ENCODE results near the gene MMRN2.

DNA sequence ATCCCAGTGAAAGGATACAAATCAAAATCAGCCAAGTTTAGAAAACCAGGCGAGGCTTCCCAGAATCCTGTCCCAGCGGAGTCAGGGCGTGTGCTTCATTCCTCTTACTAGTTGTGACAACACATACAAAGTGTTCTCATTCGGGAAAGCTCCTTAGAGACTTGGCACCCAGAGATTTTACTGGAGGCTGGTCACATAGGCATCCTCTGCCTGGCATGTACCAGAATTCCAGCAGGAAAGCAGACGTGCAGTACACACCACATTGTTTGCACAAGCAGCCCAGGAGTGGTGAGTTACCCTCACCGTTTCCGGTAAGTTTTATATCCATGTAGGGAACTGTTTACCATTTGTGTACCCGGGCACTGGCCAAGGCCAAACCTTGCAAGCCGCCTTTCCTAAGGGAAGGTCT lies 34.9 kb downstream of the MMRN2 start:
- TF ChIP-seq ZFP30 (CRISPR knock-in tag; IDR thresholded peaks at IDR 0.05) (no peak), TOX (CRISPR knock-in tag; IDR thresholded peaks at IDR 0.05; ENCODE audit: borderline replicate concordance) (no peak), RARB (CRISPR knock-in tag; IDR thresholded peaks at IDR 0.05) (no peak), CSDC2 (CRISPR knock-in tag; IDR thresholded peaks at IDR 0.05) (no peak), PPARA (CRISPR knock-in tag; IDR thresholded peaks at IDR 0.05; ENCODE audit: borderline replicate concordance) (no peak), ESRRG (CRISPR knock-in tag; IDR thresholded peaks at IDR 0.05) (no peak), ISL1 (CRISPR knock-in tag; IDR thresholded peaks at IDR 0.05) (no peak), ARNTL (CRISPR knock-in tag; IDR thresholded peaks at IDR 0.05; ENCODE audit: borderline replicate concordance, low read depth) (no peak), ZC3H10 (CRISPR knock-in tag; IDR thresholded peaks at IDR 0.05) (no peak), BACH2 (CRISPR knock-in tag; IDR thresholded peaks at IDR 0.05; ENCODE audit: borderline replicate concordance) (no peak), TCF4 (CRISPR knock-in tag; IDR thresholded peaks at IDR 0.05; ENCODE audit: borderline replicate concordance) (no peak), ZFP3 (CRISPR knock-in tag; IDR thresholded peaks at IDR 0.05) (no peak)
- TF ChIP-seq, protein P1, sequence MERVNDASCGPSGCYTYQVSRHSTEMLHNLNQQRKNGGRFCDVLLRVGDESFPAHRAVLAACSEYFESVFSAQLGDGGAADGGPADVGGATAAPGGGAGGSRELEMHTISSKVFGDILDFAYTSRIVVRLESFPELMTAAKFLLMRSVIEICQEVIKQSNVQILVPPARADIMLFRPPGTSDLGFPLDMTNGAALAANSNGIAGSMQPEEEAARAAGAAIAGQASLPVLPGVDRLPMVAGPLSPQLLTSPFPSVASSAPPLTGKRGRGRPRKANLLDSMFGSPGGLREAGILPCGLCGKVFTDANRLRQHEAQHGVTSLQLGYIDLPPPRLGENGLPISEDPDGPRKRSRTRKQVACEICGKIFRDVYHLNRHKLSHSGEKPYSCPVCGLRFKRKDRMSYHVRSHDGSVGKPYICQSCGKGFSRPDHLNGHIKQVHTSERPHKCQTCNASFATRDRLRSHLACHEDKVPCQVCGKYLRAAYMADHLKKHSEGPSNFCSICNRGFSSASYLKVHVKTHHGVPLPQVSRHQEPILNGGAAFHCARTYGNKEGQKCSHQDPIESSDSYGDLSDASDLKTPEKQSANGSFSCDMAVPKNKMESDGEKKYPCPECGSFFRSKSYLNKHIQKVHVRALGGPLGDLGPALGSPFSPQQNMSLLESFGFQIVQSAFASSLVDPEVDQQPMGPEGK (CRISPR knock-in tag; IDR thresholded peaks at IDR 0.05; ENCODE audit: borderline replicate concordance): no peak
- TF ChIP-seq, protein P2, sequence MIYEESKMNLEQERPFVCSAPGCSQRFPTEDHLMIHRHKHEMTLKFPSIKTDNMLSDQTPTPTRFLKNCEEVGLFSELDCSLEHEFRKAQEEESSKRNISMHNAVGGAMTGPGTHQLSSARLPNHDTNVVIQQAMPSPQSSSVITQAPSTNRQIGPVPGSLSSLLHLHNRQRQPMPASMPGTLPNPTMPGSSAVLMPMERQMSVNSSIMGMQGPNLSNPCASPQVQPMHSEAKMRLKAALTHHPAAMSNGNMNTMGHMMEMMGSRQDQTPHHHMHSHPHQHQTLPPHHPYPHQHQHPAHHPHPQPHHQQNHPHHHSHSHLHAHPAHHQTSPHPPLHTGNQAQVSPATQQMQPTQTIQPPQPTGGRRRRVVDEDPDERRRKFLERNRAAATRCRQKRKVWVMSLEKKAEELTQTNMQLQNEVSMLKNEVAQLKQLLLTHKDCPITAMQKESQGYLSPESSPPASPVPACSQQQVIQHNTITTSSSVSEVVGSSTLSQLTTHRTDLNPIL (CRISPR knock-in tag; IDR thresholded peaks at IDR 0.05; ENCODE audit: low read depth): no peak

Measured in SK-N-SH treated with all-trans-retinoic acid at 6 μM for 48 hours (cell line).